Measurements from ENCODE around the gene ATP13A3. TPM values are rescaled to one million over a fixed set of nuclear protein-coding genes. Genes with fewer than 3 reads are reported as not detected.

The ATP13A3 gene
- total and polyA plus RNA-seq, 9 of the 15 experiments (the other 6 are each of a cell fraction or from before 2014, with no cell fraction given) = 16.6 to 135 (median 86.6) TPM

- Histone ChIP-seq H3K79me2 (ENCODE audit: control insufficient read depth, insufficient read depth, low read length) (no peaks in the 10 kb centered on the region), H3K36me3 (ENCODE audit: control insufficient read depth, insufficient read depth, low read length) (peaks cover 89% of the 10 kb centered on the region), H3K27me3 (ENCODE audit: control insufficient read depth in 2 of 2, insufficient read depth in 2 of 2, low read length in 2 of 2) (no peaks in the 10 kb centered on the region), H3K4me2 (ENCODE audit: insufficient read depth, low read length) (no peak overlapping the region), H3K27ac (ENCODE audit: extremely low read depth, low read depth, low read length) (no peak overlapping the region), H3K9me3 (replicated peaks; ENCODE audit: control insufficient read depth, insufficient read depth, low read depth, low read length) (no peaks in the 10 kb centered on the region), H4K20me1 (replicated peaks; ENCODE audit: control insufficient read depth, insufficient read depth, low read length) (no peaks in the 10 kb centered on the region), H3K4me3 (no peak overlapping the region), H2AFZ (ENCODE audit: low read depth, low read length) (no peak overlapping the region), H3K9me1 (ENCODE audit: control insufficient read depth, insufficient read depth, low read length) (no peaks in the 10 kb centered on the region), H3K9ac (ENCODE audit: insufficient read depth in 1 of 2, low read depth in 2 of 2, low read length in 2 of 2) (no peak overlapping the region), H3K4me1 (replicated peaks in 1 of 2; ENCODE audit: control insufficient read depth in 2 of 2, insufficient read depth in 2 of 2, low read length in 2 of 2) (no peaks in the 10 kb centered on the region; a peak in 1 of 5 replicates)
- BruUV-seq (replicated peaks) = no TSS peak
- ATAC-seq (no peak), FAIRE-seq (no peak), DNase-seq (ENCODE audit: extremely low read depth in 1 of 4, low spot score in 3 of 4) (no peak)
- ChIA-PET CTCF (ENCODE audit: low intra/inter-chr PET ratio) (no interaction called here), POLR2A (no interaction called here)
- TF ChIP-seq, protein P1, sequence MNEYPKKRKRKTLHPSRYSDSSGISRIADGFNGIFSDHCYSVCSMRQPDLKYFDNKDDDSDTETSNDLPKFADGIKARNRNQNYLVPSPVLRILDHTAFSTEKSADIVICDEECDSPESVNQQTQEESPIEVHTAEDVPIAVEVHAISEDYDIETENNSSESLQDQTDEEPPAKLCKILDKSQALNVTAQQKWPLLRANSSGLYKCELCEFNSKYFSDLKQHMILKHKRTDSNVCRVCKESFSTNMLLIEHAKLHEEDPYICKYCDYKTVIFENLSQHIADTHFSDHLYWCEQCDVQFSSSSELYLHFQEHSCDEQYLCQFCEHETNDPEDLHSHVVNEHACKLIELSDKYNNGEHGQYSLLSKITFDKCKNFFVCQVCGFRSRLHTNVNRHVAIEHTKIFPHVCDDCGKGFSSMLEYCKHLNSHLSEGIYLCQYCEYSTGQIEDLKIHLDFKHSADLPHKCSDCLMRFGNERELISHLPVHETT (CRISPR knock-in tag; conservative IDR thresholded peaks at IDR 0.05 in 1 of 2, IDR thresholded peaks at IDR 0.05 in 1 of 2) = no peak
- TF ChIP-seq ILF3 (IDR thresholded peaks at IDR 0.05; ENCODE audit: borderline replicate concordance) (no peak), BRD4 (IDR thresholded peaks at IDR 0.05) (no peak), NFATC3 (IDR thresholded peaks at IDR 0.05) (no peak), POLR3G (IDR thresholded peaks at IDR 0.05; ENCODE audit: extremely low read depth, insufficient read length, insufficient replicate concordance) (no peak), PPARD (CRISPR knock-in tag; IDR thresholded peaks at IDR 0.05) (no peak), SIN3B (IDR thresholded peaks at IDR 0.05; ENCODE audit: low read depth) (no peak), PTTG1 (tag; IDR thresholded peaks at IDR 0.05; ENCODE audit: low read depth) (no peak), SRF (CRISPR knock-in tag; IDR thresholded peaks at IDR 0.05) (no peak), MYNN (IDR thresholded peaks at IDR 0.05) (no peak), MYNN (CRISPR knock-in tag; IDR thresholded peaks at IDR 0.05) (no peak), PRMT5 (CRISPR knock-in tag; IDR thresholded peaks at IDR 0.05) (no peak), FOXM1 (IDR thresholded peaks at IDR 0.05; ENCODE audit: low read depth) (no peak), FOXM1 (CRISPR knock-in tag; IDR thresholded peaks at IDR 0.05; ENCODE audit: low read depth) (no peak), FOXO4 (CRISPR knock-in tag; IDR thresholded peaks at IDR 0.05) (no peak)
- TF ChIP-seq, protein P2, sequence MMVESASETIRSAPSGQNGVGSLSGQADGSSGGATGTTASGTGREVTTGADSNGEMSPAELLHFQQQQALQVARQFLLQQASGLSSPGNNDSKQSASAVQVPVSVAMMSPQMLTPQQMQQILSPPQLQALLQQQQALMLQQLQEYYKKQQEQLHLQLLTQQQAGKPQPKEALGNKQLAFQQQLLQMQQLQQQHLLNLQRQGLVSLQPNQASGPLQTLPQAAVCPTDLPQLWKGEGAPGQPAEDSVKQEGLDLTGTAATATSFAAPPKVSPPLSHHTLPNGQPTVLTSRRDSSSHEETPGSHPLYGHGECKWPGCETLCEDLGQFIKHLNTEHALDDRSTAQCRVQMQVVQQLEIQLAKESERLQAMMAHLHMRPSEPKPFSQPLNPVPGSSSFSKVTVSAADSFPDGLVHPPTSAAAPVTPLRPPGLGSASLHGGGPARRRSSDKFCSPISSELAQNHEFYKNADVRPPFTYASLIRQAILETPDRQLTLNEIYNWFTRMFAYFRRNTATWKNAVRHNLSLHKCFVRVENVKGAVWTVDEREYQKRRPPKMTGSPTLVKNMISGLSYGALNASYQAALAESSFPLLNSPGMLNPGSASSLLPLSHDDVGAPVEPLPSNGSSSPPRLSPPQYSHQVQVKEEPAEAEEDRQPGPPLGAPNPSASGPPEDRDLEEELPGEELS (CRISPR knock-in tag; IDR thresholded peaks at IDR 0.05; ENCODE audit: borderline replicate concordance) = no peak
- WGBS (ENCODE audit: insufficient coverage, low coverage, missing lambda C conversion rate) = 87% methylated on average over 13 of the region's 13 CpGs
- intact Hi-C loops (cut with micrococcal nuclease) = no loop called here
- in situ Hi-C loops (cut with MboI) = no loop called here
Observed at GRCh38 chr3:194446172-194446571, 40.6 kb downstream of the ATP13A3 start.
